PFSK-1 (cell line): Measurements from ENCODE around the gene SLC12A6.

Experiments used
- POLR2AphosphoS5 ChIP-seq: IDR thresholded peaks from 2 replicates; pipeline ENCODE4 v1.6.1; 2012; ENCODE audit warnings: low read depth, mild to moderate bottlenecking, control low read depth, low read length, moderate library complexity
- TAF1 ChIP-seq: IDR thresholded peaks from 2 replicates; pipeline ENCODE4 v1.6.1; 2012; ENCODE audit warnings: low read length, control low read depth, borderline replicate concordance; ENCODE audit not compliant: insufficient read depth
- TF ChIP-seq, protein P1 (sequence below), 2 experiments: IDR thresholded peaks; 2 replicates each; pipeline versions ENCODE4 v1.6.1 to v1.8.0; 2011 to 2012; ENCODE audit warnings: low read depth in 2 of 2, low read length in 2 of 2, control low read depth in 1 of 2, inconsistent platforms in 1 of 2, mild to moderate bottlenecking in 1 of 2, moderate library complexity in 1 of 2; ENCODE audit not compliant: insufficient read depth in 1 of 2

DNA sequence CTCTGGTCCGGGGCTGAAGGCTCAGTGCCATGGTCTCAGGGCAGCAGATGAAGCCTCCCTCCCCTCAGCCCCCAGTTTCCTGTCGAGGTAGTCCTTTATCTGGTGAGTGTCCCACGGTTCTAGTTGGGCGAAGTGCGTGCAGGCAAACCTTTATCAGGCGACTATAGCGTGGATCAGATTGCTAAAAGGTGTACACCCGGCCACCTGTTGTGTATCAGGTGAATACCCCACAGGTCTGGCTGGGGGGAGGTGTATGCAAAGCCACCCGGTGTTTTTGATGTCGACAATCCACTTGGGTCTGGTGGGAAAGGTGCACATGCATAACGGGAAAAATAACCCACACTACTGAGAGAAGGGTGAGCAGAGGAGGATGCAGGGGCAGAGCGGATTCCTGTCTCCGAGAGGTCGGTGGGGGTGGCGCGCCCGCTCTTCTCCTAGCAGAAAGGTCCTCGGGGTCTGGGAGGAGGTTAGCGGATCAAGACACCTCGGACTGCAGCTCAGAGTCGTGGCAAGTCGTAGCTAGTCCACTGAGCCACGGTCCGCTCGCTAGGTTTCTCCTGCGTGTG, 507 bp downstream of the SLC12A6 start:
- TF ChIP-seq POLR2AphosphoS5 (no peak), TAF1 (no peak)
- TF ChIP-seq, protein P1, sequence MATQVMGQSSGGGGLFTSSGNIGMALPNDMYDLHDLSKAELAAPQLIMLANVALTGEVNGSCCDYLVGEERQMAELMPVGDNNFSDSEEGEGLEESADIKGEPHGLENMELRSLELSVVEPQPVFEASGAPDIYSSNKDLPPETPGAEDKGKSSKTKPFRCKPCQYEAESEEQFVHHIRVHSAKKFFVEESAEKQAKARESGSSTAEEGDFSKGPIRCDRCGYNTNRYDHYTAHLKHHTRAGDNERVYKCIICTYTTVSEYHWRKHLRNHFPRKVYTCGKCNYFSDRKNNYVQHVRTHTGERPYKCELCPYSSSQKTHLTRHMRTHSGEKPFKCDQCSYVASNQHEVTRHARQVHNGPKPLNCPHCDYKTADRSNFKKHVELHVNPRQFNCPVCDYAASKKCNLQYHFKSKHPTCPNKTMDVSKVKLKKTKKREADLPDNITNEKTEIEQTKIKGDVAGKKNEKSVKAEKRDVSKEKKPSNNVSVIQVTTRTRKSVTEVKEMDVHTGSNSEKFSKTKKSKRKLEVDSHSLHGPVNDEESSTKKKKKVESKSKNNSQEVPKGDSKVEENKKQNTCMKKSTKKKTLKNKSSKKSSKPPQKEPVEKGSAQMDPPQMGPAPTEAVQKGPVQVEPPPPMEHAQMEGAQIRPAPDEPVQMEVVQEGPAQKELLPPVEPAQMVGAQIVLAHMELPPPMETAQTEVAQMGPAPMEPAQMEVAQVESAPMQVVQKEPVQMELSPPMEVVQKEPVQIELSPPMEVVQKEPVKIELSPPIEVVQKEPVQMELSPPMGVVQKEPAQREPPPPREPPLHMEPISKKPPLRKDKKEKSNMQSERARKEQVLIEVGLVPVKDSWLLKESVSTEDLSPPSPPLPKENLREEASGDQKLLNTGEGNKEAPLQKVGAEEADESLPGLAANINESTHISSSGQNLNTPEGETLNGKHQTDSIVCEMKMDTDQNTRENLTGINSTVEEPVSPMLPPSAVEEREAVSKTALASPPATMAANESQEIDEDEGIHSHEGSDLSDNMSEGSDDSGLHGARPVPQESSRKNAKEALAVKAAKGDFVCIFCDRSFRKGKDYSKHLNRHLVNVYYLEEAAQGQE (IDR thresholded peaks at IDR 0.05; ENCODE audit: insufficient read depth in 1 of 2, low read depth in 2 of 2, low read length in 2 of 2): no peak
